Measurements from ENCODE around the gene P2RY14.

Gene P2RY14

GRCh38 chr3:151278230-151278629 is at the start of gene P2RY14:
P2RY14 (minus strand) TSS chr3:151278542; CDS start chr3:151214316, 64,226 bp downstream.
- no peak for DNase-seq (ENCODE audit: extremely low read depth, low read depth)
- TF ChIP-seq CTCF (IDR thresholded peaks at IDR 0.05; ENCODE audit: low read depth, low read length, missing control alignments) = no peak

GRCh38 chr3:151327571-151328198 is 49.3 kb upstream of the P2RY14 start:
- no peak overlapping the region for H3K4me3 ChIP-seq (replicated peaks; ENCODE audit: low read depth, low read length)
- no peak for DNase-seq (ENCODE audit: extremely low read depth, low read depth)
- TF ChIP-seq CTCF (IDR thresholded peaks at IDR 0.05; ENCODE audit: low read depth, low read length, missing control alignments) = no peak

More at GRCh38 chr3:151278230-151278629, at the start of gene P2RY14:
- H3K4me3 ChIP-seq (replicated peaks; ENCODE audit: low read depth, low read length) = no peak within 1 kb of the TSS

GRCh38 chr3:151322511-151322910 is 44.2 kb upstream of the P2RY14 start:
- DNase-seq (ENCODE audit: extremely low read depth, low read depth) = no peak
- no peak for TF ChIP-seq CTCF (IDR thresholded peaks at IDR 0.05; ENCODE audit: low read depth, low read length, missing control alignments)
- no peak overlapping the region for H3K4me3 ChIP-seq (replicated peaks; ENCODE audit: low read depth, low read length)

GRCh38 chr3:151321526-151321925 is 43.2 kb upstream of the P2RY14 start:
- H3K4me3 ChIP-seq (replicated peaks; ENCODE audit: low read depth, low read length) = no peak overlapping the region
- TF ChIP-seq CTCF (IDR thresholded peaks at IDR 0.05; ENCODE audit: low read depth, low read length, missing control alignments) = no peak
- DNase-seq (ENCODE audit: extremely low read depth, low read depth) = no peak

GRCh38 chr3:151320131-151320530 is 41.8 kb upstream of the P2RY14 start:
- TF ChIP-seq CTCF (IDR thresholded peaks at IDR 0.05; ENCODE audit: low read depth, low read length, missing control alignments) = no peak
- no peak for DNase-seq (ENCODE audit: extremely low read depth, low read depth)
- H3K4me3 ChIP-seq (replicated peaks; ENCODE audit: low read depth, low read length) = no peak overlapping the region

- DNase-seq (ENCODE audit: extremely low read depth, low read depth) = no peak
- TF ChIP-seq CTCF (IDR thresholded peaks at IDR 0.05; ENCODE audit: low read depth, low read length, missing control alignments) = no peak
- no peak overlapping the region for H3K4me3 ChIP-seq (replicated peaks; ENCODE audit: low read depth, low read length)
Measured at GRCh38 chr3:151319628-151320027, 41.3 kb upstream of the P2RY14 start.

- TF ChIP-seq CTCF (IDR thresholded peaks at IDR 0.05; ENCODE audit: low read depth, low read length, missing control alignments) = no peak
- H3K4me3 ChIP-seq (replicated peaks; ENCODE audit: low read depth, low read length) = no peak overlapping the region
- DNase-seq (ENCODE audit: extremely low read depth, low read depth) = no peak
Measured at GRCh38 chr3:151318991-151319390, 40.6 kb upstream of the P2RY14 start.
